GM23248 (cell line): ENCODE measurements around the gene TRPM5.

Experiments
- EZH2 ChIP-seq: fragments of 200-600 bp; sonication (generic); IDR thresholded peaks from 2 replicates; pipeline ENCODE4 v1.6.1; 2018; ENCODE audit warnings: antibody characterized with exemption, mild to moderate bottlenecking; ENCODE audit not compliant: insufficient read depth, poor library complexity, severe bottlenecking
- EZH2phosphoT487 ChIP-seq: fragments of 200-600 bp; sonication (generic); IDR thresholded peaks from 2 replicates; pipeline ENCODE4 v1.6.1; 2018; ENCODE audit warnings: antibody characterized with exemption, moderate library complexity, mild to moderate bottlenecking, low read depth; ENCODE audit not compliant: insufficient read depth

GRCh38 chr11:2424811-2425495 is 19.4 kb downstream of the TRPM5 start:
- TF ChIP-seq EZH2 (no peak), EZH2phosphoT487 (no peak)
